HG03175 (cell line): ENCODE data around the gene PEAK1.

Experiments
- ATAC-seq: cut with Tn5 transposase; IDR thresholded peaks from one replicate; pipeline ENCODE4 v1.9.1; 2021; ENCODE audit warnings: mild to moderate bottlenecking, moderate library complexity; ENCODE audit not compliant: unreplicated experiment

Gene PEAK1

GRCh38 chr15:77419836-77420609, at the start of gene PEAK1:
Gene PEAK1, minus strand, starts transcription at chr15:77420104. Its CDS starts 238,178 bp downstream, at chr15:77181926.
- ATAC-seq: peak; percentile 91

- ATAC-seq: no peak
Observed at GRCh38 chr15:77468896-77469295, 49.0 kb upstream of the PEAK1 start.

GRCh38 chr15:77466521-77466920, 46.6 kb upstream of the PEAK1 start:
- ATAC-seq: no peak

GRCh38 chr15:77464129-77464865, 44.4 kb upstream of the PEAK1 start:
- no peak for ATAC-seq

GRCh38 chr15:77461486-77461885, 41.6 kb upstream of the PEAK1 start:
- ATAC-seq: no peak

- no peak for ATAC-seq
Observed at GRCh38 chr15:77459031-77459430, 39.1 kb upstream of the PEAK1 start.

- ATAC-seq: no peak
Observed at GRCh38 chr15:77457905-77458265, 38.0 kb upstream of the PEAK1 start.

GRCh38 chr15:77457191-77457904, 37.4 kb upstream of the PEAK1 start:
- ATAC-seq: no peak

- ATAC-seq: no peak
Observed at GRCh38 chr15:77456746-77457145, 36.8 kb upstream of the PEAK1 start.

GRCh38 chr15:77455696-77456321, 35.9 kb upstream of the PEAK1 start:
- no peak for ATAC-seq

GRCh38 chr15:77454951-77455350, 35.0 kb upstream of the PEAK1 start:
- no peak for ATAC-seq

GRCh38 chr15:77454265-77454664, 34.4 kb upstream of the PEAK1 start:
- ATAC-seq: no peak

GRCh38 chr15:77446840-77447390, 27.0 kb upstream of the PEAK1 start:
- ATAC-seq: no peak

GRCh38 chr15:77440378-77440999, 20.6 kb upstream of the PEAK1 start:
- ATAC-seq: peak; percentile 88

- ATAC-seq: no peak
Observed at GRCh38 chr15:77437264-77437663, 17.4 kb upstream of the PEAK1 start.

GRCh38 chr15:77436822-77437221, 16.9 kb upstream of the PEAK1 start:
- ATAC-seq: no peak

- ATAC-seq: no peak
Observed at GRCh38 chr15:77430652-77431051, 10.7 kb upstream of the PEAK1 start.

- no peak for ATAC-seq
Observed at GRCh38 chr15:77430213-77430612, 10.3 kb upstream of the PEAK1 start.

- ATAC-seq: no peak
Observed at GRCh38 chr15:77426871-77427270, 7.0 kb upstream of the PEAK1 start.

GRCh38 chr15:77426377-77426776, 6.5 kb upstream of the PEAK1 start:
- ATAC-seq: no peak
